A673 (cell line): Measurements from ENCODE around the gene PGAM2. TPM values are rescaled to one million over a fixed set of nuclear protein-coding genes. Genes with fewer than 3 reads are reported as not detected.

ENCODE experiments used
- BruUV-seq: library from RNA; stranded (reverse); fragments of 400-500 nt; replicated peaks from 2 replicates; lab custom pipeline; 2021; lab: Mats Ljungman, UMichigan
- CTCF ChIA-PET: fragments of 300-600 bp; sonication (Branson Sonifier 250); formaldehyde crosslinking; loops from one replicate; lab custom pipeline; 2022; ENCODE audit warnings: antibody characterized with exemption; lab: Charles Lee
- POLR2A ChIA-PET: fragments of 300-600 bp; sonication (Branson Sonifier 250); formaldehyde crosslinking; loops from one replicate; lab custom pipeline; 2022; ENCODE audit warnings: antibody characterized with exemption; ENCODE audit not compliant: low non-redundant PET; lab: Charles Lee
- DNase-seq: peaks from one replicate; pipeline ENCODE4 v3.0.0-alpha.2; 2015; ENCODE audit warnings: low spot score
- H3K27ac ChIP-seq: fragments of 200-600 bp; sonication (generic); 2 replicates; pipeline ENCODE4 v1.5.1; 2016; ENCODE audit warnings: mixed run types, low read depth, mild to moderate bottlenecking, mixed read lengths, antibody characterized with exemption, low read length; ENCODE audit not compliant: poor library complexity, severe bottlenecking
- H3K27me3 ChIP-seq: fragments of 200-600 bp; sonication (generic); replicated peaks from 2 replicates; pipeline ENCODE4 v1.6.1; 2017; ENCODE audit warnings: mixed run types, low read depth, mild to moderate bottlenecking, mixed read lengths, antibody characterized with exemption, low read length; ENCODE audit not compliant: insufficient read depth, poor library complexity
- H3K36me3 ChIP-seq: fragments of 200-600 bp; sonication (generic); 2 replicates; pipeline ENCODE4 v1.6.1; 2016; ENCODE audit warnings: mixed run types, mild to moderate bottlenecking, mixed read lengths, antibody characterized with exemption, low read length; ENCODE audit not compliant: insufficient read depth, poor library complexity, severe bottlenecking
- H3K4me1 ChIP-seq: fragments of 200-600 bp; sonication (generic); 2 replicates; pipeline ENCODE4 v1.6.1; 2017; ENCODE audit warnings: mixed run types, mild to moderate bottlenecking, mixed read lengths, antibody characterized with exemption, low read length; ENCODE audit not compliant: insufficient read depth, poor library complexity, severe bottlenecking
- H3K4me3 ChIP-seq: fragments of 200-600 bp; sonication (generic); 2 replicates; pipeline ENCODE4 v1.5.1; 2016; ENCODE audit warnings: low read depth, mixed run types, mild to moderate bottlenecking, mixed read lengths, low read length; ENCODE audit not compliant: poor library complexity, severe bottlenecking
- H3K9me3 ChIP-seq: fragments of 200-600 bp; sonication (generic); 2 replicates; pipeline ENCODE4 v1.6.1; 2016; ENCODE audit warnings: mixed run types, low read depth, mild to moderate bottlenecking, mixed read lengths, antibody characterized with exemption, low read length; ENCODE audit not compliant: poor library complexity, severe bottlenecking
- EZH2 ChIP-seq: fragments of 200-600 bp; sonication (generic); IDR thresholded peaks from 2 replicates; pipeline ENCODE4 v1.6.1; 2017; ENCODE audit warnings: borderline replicate concordance, low read depth, mild to moderate bottlenecking, mixed read lengths, antibody characterized with exemption, low read length; ENCODE audit not compliant: poor library complexity, severe bottlenecking
- intact Hi-C: fragments of 100-400 bp; cut with micrococcal nuclease; formaldehyde crosslinking; loops from one replicate; pipeline ENCODE4 v1.10.0; 2022; ENCODE audit not compliant: unreplicated experiment
- total RNA-seq: library from RNA; stranded (reverse); gene quantifications from 2 replicates; pipeline ENCODE4 v1.2.3, GENCODE V29; 2021
- TF ChIP-seq, protein P1 (sequence below): fragments of 300-800, 200-600 bp; sonication (generic); conservative IDR thresholded peaks from 2 replicates; pipeline ENCODE4 v1.5.1; 2017; ENCODE audit warnings: low read depth, mild to moderate bottlenecking, antibody characterized with exemption, low read length, moderate library complexity, mixed read lengths

The PGAM2 gene
- total RNA-seq, 1 experiment from 2014 or later: not detected

DNA sequence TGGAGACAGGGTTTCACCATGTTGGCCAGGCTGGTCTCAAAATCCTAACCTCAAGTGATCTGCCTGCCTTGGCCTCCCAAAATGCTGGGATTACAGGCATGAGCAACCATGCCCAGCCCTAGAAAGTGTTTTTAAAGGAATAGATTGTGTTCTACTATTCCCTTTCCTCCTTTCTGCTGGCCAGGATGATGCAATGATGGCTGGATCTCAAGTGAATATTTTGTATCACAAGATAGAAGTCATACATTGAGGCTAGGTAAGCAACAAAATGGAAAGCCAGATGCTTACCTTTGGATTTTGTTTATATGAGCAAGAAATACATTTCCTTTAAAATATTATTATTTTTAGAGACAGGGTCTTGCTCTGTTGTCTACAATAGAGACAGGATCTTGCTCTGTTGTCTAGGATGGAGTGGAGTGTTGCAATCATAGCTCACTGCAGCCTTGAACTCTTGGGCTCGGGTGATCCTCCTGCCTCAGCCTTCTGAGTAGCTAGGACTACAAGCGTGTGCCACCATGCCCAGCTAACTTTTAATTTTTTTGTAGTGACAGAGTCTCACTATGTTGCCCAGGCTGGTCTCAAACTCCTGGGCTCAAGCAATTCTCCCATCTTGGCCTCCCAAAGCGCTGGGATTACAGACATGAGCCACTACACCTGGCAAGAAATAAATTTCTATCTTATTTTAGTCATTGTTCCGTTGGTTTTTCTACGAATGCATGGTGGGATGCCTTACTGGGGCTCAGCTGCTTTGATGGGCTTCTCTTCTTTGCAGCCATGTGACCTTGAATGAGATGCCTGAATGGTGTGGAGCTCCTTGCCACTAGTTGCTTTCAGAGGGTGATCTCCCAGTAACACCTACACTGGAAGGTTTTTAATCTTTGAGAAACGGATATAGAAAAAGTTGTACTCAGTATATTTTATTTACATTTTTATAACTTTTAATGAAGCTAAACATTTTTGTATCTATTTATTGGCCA is 33.0 kb upstream of the PGAM2 start:
- H3K4me3 ChIP-seq: no peak overlapping the region
- H3K27me3 ChIP-seq: no peaks in the 10 kb centered on the region
- BruUV-seq: no TSS peak
- CTCF ChIA-PET: no interaction called here
- DNase-seq: no peak
- H3K36me3 ChIP-seq: no peaks in the 10 kb centered on the region
- peaks cover 7% of the 10 kb centered on the region for H3K4me1 ChIP-seq
- POLR2A ChIA-PET: no interaction called here
- TF ChIP-seq, protein P1, sequence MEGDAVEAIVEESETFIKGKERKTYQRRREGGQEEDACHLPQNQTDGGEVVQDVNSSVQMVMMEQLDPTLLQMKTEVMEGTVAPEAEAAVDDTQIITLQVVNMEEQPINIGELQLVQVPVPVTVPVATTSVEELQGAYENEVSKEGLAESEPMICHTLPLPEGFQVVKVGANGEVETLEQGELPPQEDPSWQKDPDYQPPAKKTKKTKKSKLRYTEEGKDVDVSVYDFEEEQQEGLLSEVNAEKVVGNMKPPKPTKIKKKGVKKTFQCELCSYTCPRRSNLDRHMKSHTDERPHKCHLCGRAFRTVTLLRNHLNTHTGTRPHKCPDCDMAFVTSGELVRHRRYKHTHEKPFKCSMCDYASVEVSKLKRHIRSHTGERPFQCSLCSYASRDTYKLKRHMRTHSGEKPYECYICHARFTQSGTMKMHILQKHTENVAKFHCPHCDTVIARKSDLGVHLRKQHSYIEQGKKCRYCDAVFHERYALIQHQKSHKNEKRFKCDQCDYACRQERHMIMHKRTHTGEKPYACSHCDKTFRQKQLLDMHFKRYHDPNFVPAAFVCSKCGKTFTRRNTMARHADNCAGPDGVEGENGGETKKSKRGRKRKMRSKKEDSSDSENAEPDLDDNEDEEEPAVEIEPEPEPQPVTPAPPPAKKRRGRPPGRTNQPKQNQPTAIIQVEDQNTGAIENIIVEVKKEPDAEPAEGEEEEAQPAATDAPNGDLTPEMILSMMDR: no peak
- no peak for TF ChIP-seq EZH2
- no peak overlapping the region for H3K27ac ChIP-seq
- intact Hi-C loops: no loop called here
- H3K9me3 ChIP-seq: no peaks in the 10 kb centered on the region

DNA sequence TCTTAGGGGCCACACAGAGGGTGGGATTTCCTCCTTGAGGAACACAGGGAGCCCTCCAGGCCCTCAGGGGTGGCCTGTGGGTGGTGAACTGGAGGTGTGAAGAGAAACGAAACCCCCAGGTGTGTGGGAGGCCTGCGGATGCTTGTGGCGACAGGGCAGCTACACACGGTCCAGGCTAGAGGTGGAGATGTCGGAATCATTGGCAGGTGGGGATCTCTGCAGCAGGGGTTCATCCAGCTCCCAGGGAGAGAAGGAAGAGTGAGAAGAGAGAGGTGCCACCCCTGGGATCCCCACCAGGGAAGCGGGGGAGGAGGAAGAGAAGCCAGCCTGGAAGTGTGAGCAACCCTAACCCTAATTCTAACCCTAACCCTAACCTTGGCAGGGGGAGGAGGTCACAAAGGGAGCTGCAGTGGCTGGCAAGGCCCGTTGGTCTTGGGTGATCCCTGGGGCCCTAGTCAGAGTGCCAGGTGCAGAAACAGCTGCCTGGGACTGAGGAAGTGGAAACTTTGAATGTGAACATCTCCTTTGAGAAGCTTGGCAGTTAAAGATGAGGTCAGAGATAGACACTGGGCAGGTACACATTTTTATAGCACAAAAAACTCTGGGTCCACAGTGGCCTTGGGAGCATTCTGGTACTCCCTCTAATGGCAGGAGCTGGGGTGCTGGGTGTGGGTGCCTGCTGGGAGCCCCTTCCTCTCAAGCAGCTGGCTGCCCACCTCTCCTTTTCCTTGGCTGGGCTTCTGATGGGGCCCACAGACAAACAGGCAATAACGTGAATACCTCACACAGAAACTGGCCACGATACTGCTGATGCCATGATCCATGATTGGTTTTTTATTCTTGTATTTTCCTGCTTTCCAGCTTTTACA is 31.9 kb upstream of the PGAM2 start:
- CTCF ChIA-PET: no interaction called here
- intact Hi-C loops: no loop called here

DNA sequence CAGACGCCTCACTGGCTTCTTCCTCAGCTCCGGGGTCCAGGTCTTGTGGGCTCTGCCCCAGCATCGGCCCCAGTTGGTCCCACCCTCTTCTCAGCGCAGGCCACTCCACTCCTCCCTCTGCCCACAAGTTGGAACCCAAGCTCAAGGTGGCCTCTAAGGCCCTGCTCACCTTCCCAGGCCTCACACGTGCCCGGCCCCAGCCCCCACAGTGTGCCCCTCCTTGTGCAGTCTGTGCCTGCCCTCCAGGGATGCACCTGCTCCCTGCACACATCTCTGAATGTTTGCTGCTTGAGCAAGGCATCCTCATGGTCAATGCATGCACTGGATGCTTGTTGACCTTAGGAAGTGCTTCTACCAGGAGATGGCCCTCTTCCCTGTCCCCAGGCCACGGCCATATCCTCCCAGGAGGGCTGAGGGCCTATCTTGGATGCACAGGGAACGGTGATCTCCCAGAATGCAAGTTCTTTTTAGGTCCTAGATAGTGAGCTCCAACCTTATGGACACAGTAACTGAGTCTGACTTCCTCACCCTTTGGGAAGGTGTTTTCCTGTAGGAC is 31.0 kb upstream of the PGAM2 start:
- Histone ChIP-seq H3K36me3 (no peaks in the 10 kb centered on the region), H3K4me3 (no peak overlapping the region), H3K4me1 (peaks cover 7% of the 10 kb centered on the region), H3K27ac (no peak overlapping the region), H3K9me3 (no peaks in the 10 kb centered on the region), H3K27me3 (no peaks in the 10 kb centered on the region)
- ChIA-PET CTCF (interaction anchor here (0.7 kb wide), 1 partner anchor 635 kb away, joined by 3 read pairs; no protein-coding TSS in a partner anchor), POLR2A (no interaction called here)
- intact Hi-C loops: no loop called here
- TF ChIP-seq EZH2: no peak
- TF ChIP-seq, protein P1: no peak
- no peak for DNase-seq
- no TSS peak for BruUV-seq

More for the DNA sequence above, 31.9 kb upstream of the PGAM2 start:
- Histone ChIP-seq H3K27me3 (no peaks in the 10 kb centered on the region), H3K4me3 (no peak overlapping the region), H3K9me3 (no peaks in the 10 kb centered on the region), H3K27ac (no peak overlapping the region), H3K4me1 (peaks cover 7% of the 10 kb centered on the region), H3K36me3 (no peaks in the 10 kb centered on the region)
- BruUV-seq: no TSS peak
- TF ChIP-seq EZH2: no peak
- TF ChIP-seq, protein P1: no peak
- POLR2A ChIA-PET: no interaction called here
- DNase-seq: no peak
